Hepatic stellate cell (primary cell): Measurements from ENCODE around the gene OR1M1.

Experiments
- DNase-seq: peaks from one replicate; pipeline ENCODE4 v3.0.0; 2011; ENCODE audit warnings: low spot score

The OR1M1 gene

DNA sequence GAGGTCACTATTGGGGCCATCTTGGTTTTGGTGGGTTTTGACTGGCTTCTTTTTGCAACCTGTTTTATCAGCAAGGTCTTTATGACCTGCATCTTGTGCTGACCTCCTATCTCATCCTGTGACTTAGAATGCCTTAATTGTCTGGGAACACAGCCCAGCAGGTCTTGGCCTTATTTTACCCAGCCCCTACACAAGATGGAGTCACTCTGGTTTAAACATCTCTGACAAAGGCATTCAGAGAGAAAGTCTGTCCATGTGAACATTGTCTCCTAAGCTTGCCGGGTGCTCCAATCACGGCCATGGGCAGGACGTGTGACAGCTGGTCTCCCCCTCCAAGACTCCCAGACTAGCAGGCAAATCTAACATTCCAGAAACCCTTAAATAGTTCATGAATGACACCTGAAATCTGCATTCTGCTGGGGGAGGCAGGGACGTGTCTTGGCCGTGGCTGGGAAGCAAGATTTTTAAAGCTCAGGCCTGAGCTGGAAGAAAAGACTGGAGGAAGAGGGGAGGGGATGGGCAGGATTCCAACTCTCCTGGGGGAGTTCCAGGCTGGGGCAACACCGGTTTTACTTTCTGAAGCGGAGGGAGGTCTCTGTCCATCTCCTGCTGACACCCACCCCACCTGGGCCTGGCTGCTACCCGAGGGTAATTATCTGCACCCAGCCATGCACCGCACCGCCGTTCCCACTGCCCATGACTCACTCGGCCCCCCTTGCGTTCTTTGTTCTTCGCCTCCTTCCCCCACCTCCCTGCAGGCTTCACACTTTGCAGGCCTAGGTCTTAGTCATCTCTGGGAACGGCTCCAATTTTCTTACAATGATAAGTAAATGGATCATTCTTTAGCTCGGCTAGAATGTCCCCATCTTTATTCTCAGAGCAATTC lies 11.6 kb upstream of the OR1M1 start:
- peak; percentile 59 for DNase-seq

DNA sequence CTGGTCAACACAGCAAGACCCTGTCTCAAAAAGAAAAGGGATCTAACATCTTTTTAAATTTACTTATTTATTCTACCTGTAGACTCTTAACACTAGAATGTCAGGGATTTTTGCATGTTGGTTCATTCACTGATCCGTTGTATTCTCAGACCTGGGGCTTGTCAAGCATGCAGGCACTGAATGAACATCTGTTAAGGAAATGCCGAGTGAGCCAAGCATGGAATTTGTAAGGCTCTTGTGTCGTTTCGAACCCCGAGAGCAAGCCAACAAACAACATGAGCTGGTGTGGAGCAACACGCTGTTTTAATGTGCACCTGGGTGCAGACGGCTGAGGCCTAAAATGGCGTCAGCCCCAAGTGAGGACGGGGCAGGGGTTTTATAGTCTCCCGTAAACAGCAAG lies 10.0 kb upstream of the OR1M1 start:
- no peak for DNase-seq

DNA sequence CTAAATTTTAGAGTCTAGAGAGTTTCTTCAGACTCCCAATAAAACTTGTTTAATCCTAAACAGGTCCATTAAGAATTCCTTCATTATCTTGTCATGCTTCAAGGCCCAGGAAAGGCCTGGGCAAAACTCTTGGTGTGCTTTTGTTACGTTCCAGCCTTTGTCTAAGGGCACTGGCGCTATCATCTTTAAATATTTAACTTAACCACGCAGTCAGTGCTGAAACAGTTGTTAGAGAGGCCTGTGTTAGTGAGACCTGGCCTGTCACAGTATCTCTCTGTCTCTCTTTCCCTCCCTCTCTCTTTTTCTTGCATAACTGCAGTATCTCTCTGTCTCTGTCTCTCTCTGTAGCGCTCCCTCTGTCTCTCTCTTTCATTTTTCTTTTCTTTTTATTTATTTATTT lies 8.2 kb upstream of the OR1M1 start:
- no peak for DNase-seq

DNA sequence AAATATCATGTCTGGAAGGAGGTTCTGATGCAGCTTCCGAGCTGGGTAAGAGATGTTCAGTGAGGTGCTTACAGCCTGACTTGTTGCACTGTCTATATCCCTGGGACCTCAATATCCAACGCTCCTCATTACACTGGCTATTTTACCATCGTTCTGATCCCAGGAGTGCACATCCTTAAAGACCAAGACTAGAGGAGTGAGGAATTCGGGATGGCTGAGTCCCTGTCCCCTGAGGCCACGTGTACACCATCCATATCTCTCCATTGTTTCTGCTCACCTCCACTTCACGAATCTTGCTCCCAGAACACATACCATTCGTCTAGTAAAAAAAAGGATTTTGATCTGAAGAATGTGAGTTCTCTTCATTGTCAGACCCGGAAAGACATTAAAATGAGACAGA lies 20.5 kb downstream of the OR1M1 start, which contains the start of gene OR7G2:
Gene OR7G2 (minus strand): TSS at position 101 of the 400 bp plus-strand sequence. CDS start 4,232 bp downstream, outside the sequence.
- DNase-seq, result no peak

DNA sequence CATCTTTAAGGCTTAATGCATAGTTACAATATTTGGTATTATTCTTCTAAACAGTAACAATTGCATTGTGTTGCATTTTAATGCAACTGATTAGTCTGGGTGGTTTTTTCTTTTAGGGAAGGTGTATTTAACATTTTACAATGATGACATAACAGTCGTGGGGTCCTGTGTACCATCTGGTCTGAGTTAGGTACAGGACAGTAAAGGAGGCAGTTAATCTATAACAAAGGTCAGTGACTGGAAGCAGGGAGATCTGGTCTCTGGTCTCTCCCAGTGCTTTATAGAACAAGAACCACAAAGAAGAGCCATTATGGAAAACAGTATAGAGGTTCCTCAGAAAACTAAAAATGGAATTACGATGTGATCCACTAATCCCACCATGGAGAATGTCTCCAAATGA lies 23.1 kb downstream of the OR1M1 start:
- DNase-seq, result no peak

DNA sequence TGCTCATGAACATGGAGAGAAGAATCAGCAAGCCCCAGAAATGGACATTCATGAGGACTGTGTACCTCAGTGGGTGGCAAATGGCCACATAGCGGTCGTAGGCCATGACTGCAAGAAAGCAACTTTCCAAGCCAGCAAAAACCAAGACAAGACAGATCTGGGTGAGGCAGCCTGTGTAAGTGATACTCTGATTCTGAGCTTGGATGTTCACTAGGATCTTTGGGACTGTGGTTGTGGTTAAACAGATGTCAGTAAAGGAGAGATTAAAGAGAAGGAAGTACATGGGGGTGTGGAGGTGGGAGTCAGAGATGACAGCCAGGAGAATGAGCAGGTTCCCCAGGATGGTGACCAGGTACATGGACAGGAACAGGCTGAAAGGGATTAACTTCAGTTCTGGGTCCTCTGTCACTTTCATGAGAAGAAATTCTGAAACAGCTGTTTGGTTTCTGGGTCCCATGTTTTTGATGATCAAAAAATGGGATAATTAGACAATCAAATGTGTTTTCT lies 28.5 kb downstream of the OR1M1 start, which contains the start of gene OR7G1:
Gene OR7G1 (minus strand): TSS at position 457 of the 507 bp plus-strand sequence. CDS start 0 bp downstream, at position 457.
- no peak for DNase-seq

DNA sequence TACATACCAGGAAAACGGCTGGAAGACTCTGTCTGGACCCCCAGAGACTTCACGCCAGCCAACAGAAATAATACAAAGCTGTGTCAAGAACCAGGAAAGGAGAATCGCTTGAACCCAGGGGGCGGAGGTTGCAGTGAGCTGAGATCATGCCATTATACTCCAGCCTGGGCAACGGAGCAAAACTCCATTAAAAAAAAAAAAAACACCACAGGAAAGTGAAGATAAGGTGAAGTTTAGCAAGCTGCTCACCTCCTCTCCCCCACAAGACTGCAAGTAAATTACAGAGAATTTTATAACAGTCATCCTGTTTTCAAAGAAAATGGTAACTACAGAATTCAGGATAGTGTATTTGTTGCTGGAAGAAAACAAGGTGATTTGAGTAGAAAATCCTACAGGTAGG lies 29.7 kb downstream of the OR1M1 start:
- DNase-seq, result no peak

DNA sequence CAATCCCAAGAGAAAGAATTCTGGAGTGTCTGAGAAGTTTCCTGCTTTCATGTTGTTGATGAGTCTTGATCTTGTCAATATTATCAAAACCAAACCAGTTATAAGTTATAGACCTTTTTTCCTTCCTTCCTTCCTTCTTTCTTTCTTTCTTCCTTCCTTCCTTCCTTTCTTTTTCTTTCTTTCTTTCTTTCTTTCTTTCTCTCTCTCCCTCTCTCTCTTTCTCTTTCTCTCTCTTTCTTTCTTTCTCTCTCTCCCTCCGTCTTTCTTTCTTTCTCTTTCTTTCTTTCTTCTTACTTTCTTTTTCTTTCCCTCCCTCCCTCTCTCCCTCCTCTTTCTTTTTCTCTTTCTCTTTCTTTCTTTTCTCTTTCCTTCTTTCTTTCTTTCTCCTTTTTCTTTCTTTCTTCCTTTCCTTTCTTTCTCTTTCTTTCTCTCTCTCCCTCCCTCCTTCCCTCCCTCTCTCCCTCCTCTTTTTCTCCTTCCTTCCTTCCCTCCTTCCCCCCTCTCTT lies 40.1 kb downstream of the OR1M1 start, which contains the start of gene OR7G3:
Gene OR7G3 (minus strand): TSS at position 51 of the 506 bp plus-strand sequence. CDS start 0 bp downstream, at position 51.
- no peak for DNase-seq

DNA sequence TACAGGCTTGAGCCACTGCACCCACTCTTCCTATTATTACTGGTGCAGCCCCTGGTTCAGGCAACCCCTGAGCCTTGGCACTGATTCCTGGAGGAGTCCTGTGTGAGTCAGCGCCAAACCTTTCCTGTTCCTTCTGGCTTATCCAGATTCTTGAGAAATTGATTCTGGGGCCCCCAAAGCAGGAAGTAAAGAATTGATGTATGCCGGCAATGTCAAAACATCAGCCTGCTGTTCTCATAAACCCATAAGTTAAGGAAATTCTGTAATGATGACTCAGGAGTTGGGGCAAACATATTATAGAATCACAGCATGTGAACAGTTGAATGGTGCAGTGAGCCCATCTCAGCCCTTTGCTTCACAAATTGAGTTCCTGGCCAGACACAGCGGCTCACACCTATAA lies 41.3 kb downstream of the OR1M1 start:
- DNase-seq, result no peak

DNA sequence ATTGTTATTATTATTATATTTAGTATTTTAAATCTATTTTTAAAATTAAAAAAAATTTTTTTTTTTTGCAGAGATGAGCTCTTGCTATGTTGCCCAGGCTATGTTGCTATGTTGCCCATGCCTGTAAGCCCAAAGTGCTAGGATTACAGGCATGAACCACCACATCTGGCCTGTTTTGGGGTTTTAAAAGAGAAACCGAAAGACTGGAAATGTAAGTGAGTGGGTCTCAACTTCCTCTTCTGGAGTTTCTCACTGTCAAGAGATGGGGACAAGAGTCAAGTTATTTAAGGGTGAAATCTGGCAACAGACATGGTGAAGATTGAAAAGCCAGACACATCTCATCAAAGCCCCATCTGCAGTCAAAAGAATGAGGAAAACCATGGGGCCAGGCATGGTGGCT lies 44.1 kb downstream of the OR1M1 start:
- DNase-seq, result no peak

DNA sequence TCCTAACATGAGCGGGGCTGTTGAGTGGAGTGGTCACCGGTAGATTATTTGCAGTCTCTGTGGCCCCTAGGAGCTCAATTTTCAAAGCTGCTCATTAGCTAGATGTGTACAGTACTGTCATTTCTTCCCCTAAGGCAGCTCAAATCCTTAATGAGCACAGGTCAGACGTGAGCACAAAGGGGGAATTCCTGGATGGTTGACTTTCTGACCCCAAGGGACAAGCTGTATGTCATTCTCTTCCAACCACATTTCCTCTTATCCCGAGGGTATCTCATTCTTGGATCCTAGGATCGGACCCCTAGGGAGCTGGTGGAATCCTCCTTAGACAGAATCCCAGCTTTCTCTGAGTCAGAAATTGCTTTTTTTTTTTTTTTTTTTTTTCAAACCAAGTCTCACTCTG lies 45.6 kb downstream of the OR1M1 start:
- no peak for DNase-seq

DNA sequence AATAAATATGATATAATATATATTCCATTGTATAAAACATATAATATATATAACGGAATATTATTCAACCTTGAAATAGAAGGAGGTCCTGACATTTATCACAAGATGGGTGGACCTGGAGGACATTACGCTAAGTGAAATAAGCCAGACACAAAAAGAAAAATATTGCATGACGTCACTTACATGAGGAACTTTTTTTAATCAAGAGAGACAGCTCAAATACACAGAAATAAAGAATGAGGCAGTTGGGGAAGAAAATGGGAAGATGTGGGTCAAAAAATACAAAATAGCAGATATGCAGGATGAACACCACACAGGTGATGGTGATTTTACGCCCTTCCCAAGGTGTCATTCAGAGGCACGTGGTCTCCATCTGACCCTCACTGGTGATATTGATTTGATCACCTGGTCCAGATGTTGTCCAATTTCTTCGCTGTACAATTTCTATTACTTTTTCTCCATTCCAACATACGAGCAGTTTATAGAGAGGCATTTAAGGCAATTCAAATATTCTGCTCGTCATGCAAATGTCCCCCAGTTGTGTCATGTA lies 52.8 kb downstream of the OR1M1 start:
- no peak for DNase-seq

DNA sequence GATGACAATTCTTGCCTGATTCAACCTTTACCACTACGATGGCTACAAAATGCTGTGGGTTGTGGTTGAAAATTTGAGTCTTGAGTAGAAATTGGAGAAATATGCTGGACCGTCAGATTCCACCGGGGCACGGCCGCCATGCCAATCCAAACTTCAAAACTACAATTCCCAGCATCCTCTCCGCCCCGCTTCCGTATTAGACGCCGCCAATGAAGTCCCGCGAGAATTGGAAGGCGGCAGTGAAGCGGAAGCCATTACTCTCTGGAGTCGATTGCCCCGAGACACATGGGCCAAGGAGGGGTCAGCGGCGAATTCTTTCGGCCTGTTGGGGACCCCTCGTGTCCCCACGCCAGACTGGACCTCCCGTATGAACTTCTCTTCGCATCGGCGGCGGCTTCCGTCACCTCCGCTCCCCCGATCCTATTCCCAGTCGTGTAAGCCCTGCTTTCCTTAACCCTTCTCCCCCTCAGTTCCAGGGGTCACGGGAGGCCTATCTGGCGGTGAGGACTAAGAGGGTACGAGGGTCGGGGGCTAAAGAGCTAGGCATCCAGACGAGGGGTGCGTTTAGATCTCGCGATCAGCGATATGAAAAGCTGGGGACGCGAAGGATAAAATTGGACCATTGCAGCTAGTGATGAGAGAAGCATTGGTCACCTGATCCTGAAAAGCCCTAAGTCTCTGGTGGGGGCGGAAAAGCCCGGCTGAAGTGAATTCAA lies 53.5 kb downstream of the OR1M1 start, which contains the start of gene ZNF317:
Gene ZNF317 (plus strand): TSS at position 239 of the 716 bp plus-strand sequence. CDS start 15,620 bp downstream, outside the sequence.
- DNase-seq, result peak; percentile 90

DNA sequence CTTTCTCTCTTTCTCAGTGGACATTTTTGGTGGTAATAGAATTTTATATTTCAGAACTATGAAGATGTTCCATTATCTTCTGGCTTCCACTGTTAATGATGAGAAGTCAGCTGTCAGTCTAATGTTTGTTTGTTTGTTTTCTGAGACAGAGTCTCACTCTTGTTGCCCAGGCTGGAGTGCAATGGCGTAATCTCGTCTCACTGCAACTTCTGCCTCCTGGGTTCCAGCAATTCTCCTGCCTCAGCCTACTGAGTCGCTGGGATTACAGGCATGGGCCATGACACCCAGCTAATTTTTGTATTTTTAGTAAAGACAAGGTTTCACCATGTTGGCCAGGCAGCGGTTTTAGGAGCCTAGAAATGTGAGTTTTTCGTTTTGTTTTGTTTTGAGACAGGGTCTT lies 58.1 kb downstream of the OR1M1 start:
- no peak for DNase-seq
